GM19043 (cell line): Measurements from ENCODE around the gene HMGCLL1.

Experiments used
- ATAC-seq: cut with Tn5 transposase; IDR thresholded peaks from one replicate; pipeline ENCODE4 v1.9.1; 2021; ENCODE audit warnings: low read depth; ENCODE audit not compliant: unreplicated experiment

HMGCLL1 gene

GRCh38 chr6:55536391-55536956 is 42.5 kb downstream of the HMGCLL1 start:
- no peak for ATAC-seq

- no peak for ATAC-seq
These were observed 47.5 kb downstream of the HMGCLL1 start for GRCh38 chr6:55531496-55531895.

DNA sequence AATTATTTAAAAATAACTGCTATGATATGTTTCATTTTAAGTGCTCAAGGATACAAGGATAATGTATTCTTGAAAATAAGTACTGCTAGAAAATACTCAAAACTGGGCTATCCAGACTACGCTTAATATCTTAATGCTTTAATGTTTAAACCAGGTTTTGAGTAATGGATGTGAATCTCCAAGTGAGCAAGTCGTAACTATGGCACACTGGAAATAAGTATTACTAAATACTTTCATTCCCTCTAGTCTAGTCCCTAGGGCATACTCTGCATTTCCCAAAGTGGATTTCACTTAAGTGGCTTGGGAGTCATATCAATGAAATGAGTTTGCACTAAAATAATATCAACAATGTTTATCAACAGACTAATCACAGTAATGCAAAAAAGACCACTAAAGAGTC is 48.1 kb downstream of the HMGCLL1 start:
- no peak for ATAC-seq

- no peak for ATAC-seq
These were observed 50.4 kb downstream of the HMGCLL1 start for GRCh38 chr6:55528624-55529023.

- no peak for ATAC-seq
These were observed 54.6 kb downstream of the HMGCLL1 start for GRCh38 chr6:55524441-55524840.

DNA sequence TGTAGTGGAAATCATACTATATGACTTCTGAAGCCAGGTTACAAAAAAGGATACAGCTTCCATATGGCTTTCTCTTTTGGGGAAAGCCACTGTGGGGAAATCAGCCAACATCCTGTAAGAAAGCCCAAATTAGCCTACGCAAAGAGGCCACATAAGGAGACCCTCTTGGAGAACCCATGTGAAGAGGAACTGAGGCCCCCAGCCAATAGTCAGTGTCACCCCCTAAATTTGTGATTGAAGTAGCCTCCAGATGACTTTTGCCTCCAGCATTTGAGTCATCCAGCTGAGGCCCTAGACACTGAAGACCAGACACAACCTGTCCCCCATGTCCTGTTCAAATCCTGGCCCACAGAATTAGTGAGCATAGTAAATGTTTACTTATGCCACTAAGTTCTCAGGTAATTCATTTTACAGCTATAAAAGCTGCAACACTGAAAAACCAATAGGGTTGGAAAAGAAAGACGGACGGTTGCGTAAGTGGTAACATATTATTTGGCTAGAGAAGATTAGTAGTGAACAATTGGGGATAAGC is 60.4 kb downstream of the HMGCLL1 start:
- no peak for ATAC-seq

DNA sequence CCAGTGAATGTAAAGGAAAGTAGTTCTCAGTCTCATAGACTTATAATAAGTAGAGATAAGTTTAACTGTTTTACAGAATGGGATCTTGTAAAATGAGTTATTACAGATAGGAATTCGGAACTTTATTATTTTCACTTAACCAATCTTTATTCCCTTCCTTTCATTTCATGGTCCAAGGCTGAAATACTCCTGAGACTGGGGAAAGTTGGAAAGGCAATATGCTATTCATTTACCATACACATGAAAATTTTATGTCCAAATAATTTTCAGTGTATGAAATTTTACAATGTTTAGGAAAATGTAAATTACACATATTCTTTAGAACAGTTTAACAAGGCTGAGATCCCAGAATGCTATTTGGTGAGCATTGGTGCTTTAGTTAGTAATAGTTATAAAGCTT is 62.3 kb downstream of the HMGCLL1 start:
- no peak for ATAC-seq

- no peak for ATAC-seq
These were observed 66.1 kb downstream of the HMGCLL1 start for GRCh38 chr6:55512904-55513303.

DNA sequence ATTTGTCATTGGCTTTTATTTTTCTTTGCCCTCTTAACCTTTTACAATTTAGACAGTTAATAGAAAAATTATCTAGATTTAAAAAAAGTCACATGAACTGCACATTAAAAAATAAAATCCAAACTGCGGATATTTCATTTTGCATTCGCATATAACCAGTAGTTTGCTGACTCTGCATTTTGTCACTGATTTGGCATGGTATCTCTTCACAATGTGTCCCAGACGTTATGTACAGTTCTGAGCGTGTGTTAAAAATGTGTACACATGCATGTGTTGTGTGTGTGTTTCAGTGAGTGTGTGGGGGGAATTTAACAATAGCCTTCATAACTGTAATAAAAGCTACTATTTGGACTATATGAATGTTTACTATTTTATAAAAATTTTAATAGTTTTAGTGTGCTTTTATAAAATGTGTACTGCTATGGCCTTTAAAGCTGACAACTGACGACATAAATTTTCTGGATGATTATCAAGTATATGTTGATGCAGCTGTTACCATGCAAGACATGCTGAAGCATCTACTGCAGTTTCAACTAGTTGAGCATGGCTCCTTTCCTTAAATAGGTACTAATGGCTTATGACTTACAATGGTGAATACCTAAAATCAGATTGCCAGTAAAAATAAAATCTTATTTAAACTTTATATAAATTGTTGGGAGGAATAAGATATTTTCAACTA is 67.7 kb downstream of the HMGCLL1 start:
- no peak for ATAC-seq

DNA sequence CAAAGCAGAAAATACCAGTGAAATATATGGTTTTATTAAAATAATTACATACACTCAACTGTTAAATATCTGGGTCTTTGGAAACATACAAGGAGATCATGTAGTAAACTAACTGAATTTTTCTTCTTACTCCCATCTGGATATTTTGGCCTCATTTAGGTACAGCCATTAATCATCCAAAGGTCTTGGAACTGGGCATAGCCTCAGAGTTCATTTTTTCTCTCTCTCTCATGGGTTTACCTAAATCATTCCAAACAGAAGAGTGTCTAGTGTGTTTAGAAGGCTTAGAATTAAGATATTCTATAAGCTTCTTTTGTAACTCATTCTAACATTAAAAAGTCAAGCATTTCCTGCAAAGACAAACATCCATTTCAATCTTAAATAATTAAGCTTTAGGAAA is 79.4 kb downstream of the HMGCLL1 start:
- no peak for ATAC-seq

DNA sequence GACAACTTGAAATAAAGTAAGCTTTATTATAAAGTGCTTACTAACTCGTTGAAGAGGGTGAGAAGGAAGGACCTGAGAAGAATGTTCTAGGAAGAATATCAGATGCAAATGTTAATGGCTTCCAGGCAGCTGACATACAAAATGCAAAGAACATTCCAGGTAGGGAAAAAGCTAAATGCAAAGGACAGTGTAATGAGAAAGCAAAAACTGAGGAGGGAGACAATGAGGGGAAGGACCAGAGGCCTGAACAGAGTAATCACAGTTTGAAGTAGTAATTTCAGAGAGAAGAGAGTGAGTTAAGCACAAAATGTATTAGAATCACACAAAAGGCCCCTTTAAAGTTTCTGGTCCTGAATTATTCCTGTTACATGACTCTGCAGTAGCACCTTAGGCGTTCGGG is 81.3 kb downstream of the HMGCLL1 start:
- no peak for ATAC-seq

DNA sequence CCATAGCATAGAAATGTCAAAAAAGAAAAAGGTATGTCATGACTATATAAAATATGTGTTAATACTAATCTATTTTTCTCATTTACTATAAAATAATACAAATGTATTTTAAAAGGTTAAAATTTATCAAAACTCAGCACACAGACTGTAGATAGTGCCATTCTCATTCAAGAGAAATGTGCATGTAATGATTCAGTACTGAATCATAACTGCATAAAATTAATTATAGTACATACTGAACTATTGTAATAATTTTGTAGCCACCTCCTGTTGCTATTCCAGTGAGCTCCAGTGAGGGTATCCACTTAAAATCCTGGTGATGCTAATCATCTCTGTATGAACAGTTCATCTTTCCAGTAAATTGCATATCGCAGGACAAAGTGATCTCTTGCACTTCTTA is 82.8 kb downstream of the HMGCLL1 start:
- no peak for ATAC-seq

DNA sequence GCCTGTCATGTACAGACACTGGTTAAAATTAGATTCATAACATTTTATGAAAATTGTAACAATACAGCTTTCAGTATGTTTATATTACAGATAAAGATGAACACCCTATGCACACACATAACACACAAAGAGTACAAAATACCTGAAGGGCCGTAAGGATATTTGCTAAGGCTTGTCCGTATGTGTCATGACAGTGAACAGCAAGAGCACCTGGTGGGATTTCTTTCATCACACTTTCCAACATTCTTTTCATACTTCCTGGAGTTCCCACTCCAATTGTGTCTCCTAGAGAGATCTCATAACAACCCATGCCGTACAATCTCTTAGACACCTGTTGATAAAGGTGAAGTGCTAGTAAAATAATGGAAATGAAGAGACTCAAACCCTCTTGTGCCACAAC is 83.7 kb downstream of the HMGCLL1 start:
- no peak for ATAC-seq

- no peak for ATAC-seq
These were observed 84.6 kb downstream of the HMGCLL1 start for GRCh38 chr6:55494411-55494810.

GRCh38 chr6:55492259-55492658 is 86.7 kb downstream of the HMGCLL1 start:
- no peak for ATAC-seq

GRCh38 chr6:55490871-55491270 is 88.1 kb downstream of the HMGCLL1 start:
- ATAC-seq, result no peak

DNA sequence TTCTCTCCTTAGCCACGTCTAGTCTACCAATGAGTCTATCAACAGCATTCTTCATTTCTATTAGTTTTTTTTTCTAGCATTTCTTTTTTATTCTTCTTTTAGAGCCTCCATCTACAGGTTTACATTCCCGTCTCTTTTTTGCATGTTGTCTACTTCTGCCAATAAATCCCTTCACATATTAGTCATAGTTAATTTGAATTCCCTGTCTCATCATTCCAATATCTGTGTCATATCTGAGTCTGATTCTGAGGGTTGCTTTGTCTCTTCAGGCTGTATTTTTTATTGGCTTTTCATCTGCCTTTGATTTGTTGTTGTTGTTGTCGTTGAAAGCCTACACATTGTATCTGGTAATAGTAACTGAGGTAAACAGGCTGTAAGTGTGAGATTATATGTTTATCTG is 104.6 kb downstream of the HMGCLL1 start:
- ATAC-seq, result no peak

GRCh38 chr6:55473722-55474121 is 105.3 kb downstream of the HMGCLL1 start:
- ATAC-seq, result no peak

DNA sequence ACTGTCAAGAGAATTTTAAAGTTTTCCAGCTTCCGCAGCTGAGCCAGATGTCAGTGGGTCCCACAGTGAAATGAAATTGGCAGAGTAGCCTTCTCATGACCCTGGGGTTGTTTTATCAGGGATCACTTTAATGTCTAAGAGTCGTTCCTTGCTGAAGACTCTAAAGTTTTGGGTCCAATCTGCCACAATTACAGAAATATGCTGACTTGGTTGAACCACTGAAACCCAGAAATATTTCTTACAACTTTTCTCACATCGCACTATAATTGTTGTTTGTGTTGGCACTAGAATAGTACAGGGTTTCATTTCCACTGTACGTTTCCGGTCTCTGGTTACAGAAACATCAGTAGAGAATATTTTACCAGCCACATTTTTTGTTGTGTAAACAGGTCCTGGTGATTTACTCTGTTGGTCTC is 109.0 kb downstream of the HMGCLL1 start:
- ATAC-seq, result no peak

DNA sequence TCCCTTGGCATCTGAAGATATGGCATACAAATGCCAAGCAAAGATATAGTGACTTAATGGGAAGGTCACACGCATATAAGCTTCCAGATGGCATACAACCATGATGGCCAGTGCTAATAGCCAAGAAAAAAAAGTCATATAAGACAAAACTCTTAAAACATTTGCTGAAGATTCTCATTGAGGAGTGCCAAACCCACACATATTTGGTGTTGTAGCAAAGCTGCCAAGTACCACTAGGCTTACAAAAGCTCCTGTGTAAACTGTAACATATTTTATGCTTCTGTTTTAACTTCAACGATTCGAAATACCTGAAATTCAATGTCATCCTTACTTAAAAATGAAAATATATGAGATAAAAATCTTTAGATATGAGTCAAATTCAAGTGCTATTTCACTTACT is 123.0 kb downstream of the HMGCLL1 start:
- ATAC-seq, result no peak

GRCh38 chr6:55450005-55450404 is 129.0 kb downstream of the HMGCLL1 start:
- ATAC-seq, result no peak

DNA sequence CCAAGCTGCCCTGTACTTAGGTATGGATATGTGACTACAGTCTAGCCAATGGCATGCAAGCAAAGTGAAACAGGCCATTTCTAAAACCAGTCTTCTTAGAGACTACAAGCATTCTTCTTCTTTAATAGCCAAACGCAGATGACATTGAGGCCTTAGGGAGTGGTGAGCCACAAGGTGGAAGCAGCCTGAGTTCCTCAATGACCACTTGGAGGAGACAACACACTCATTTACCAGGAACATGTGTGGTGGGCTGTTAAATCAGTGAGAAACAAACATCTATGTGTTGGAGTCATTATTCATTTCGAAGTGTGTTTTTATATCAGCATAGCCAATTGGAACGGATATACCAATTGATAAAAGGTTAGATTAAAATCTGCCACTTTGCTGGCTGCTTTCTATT is 129.8 kb downstream of the HMGCLL1 start:
- no peak for ATAC-seq
